ENCODE measurements around the gene SEMA3G.
A peak's percentile ranks its signal among the peaks of the same experiment; 100 is the strongest.

The SEMA3G gene

GRCh38 chr3:52441091-52441771, 3.7 kb downstream of the SEMA3G start:
- Histone ChIP-seq H3K9ac (ENCODE audit: low read depth, low read length) (no peak overlapping the region), H3K4me2 (ENCODE audit: low read length) (no peak overlapping the region), H3K36me3 (ENCODE audit: insufficient read depth, low read length) (no peaks in the 10 kb centered on the region), H3K4me1 (ENCODE audit: control insufficient read depth, insufficient read depth, low read length) (peaks cover 8% of the 10 kb centered on the region), H3K4me3 (ENCODE audit: low read length) (no peak overlapping the region), H3K9me3 (replicated peaks; ENCODE audit: low read length) (no peaks in the 10 kb centered on the region), H3K27me3 (ENCODE audit: control insufficient read depth, insufficient read depth, low read length) (no peaks in the 10 kb centered on the region)

GRCh38 chr3:52440671-52441070, 4.2 kb downstream of the SEMA3G start:
- Histone ChIP-seq H3K36me3 (ENCODE audit: insufficient read depth, low read length) (no peaks in the 10 kb centered on the region), H3K4me3 (ENCODE audit: low read length) (no peak overlapping the region), H3K9me3 (replicated peaks; ENCODE audit: low read length) (no peaks in the 10 kb centered on the region), H3K4me1 (ENCODE audit: control insufficient read depth, insufficient read depth, low read length) (peaks cover 8% of the 10 kb centered on the region), H3K9ac (ENCODE audit: low read depth, low read length) (no peak overlapping the region), H3K27me3 (ENCODE audit: control insufficient read depth, insufficient read depth, low read length) (peaks cover under 1% of the 10 kb centered on the region), H3K4me2 (ENCODE audit: low read length) (no peak overlapping the region)

- Histone ChIP-seq H3K36me3 (ENCODE audit: insufficient read depth, low read length) (no peaks in the 10 kb centered on the region), H3K27me3 (ENCODE audit: control insufficient read depth, insufficient read depth, low read length) (peaks cover 4% of the 10 kb centered on the region), H3K4me3 (ENCODE audit: low read length) (no peak overlapping the region), H3K4me1 (ENCODE audit: control insufficient read depth, insufficient read depth, low read length) (peaks cover 8% of the 10 kb centered on the region), H3K9me3 (replicated peaks; ENCODE audit: low read length) (no peaks in the 10 kb centered on the region), H3K9ac (ENCODE audit: low read depth, low read length) (no peak overlapping the region), H3K4me2 (ENCODE audit: low read length) (no peak overlapping the region)
Observed at GRCh38 chr3:52440249-52440551, 4.7 kb downstream of the SEMA3G start.

DNA sequence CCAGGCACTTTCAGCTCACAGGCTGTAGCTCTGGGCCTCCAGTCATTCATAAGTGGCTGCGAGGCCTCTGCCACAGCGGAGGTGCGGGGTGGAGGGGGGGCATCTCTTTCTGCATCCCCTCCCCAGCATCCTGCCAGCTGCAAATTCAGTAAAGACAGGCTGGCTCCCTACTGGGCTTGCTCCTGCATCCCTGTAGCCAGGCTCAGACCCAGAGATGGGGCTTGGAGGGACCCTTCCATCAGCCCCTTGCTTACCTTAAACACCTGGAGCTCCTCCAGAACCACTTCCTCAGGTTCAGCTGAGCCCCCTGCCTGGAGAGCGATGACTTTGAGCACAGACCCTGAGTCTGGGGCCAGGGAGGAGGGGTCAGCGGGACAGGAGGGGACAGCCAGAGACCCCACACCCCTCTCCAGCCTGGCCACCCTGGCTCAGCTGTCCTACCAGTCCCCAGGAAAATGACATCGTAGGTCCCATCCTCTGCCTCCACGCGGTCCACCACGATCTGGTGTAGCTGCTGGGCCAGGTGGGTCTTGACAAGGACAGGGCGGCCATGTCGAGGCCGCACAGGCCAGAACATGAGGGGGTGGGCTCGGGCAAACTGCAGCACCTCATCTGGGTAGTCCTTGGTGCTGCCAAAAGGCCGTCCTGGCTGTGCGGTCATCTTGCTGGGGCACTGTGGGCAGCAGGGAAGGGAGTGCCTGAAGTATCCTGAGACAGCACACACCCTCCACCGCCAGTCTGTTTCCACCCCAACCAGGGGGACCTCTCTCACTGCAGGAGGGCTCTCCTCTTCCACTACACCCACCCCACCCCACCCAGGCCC, 5.3 kb downstream of the SEMA3G start:
- no peaks in the 10 kb centered on the region for H3K36me3 ChIP-seq (ENCODE audit: insufficient read depth, low read length)
- no peak overlapping the region for H3K9ac ChIP-seq (ENCODE audit: low read depth, low read length)
- H3K4me2 ChIP-seq (ENCODE audit: low read length) = no peak overlapping the region
- H3K4me3 ChIP-seq (ENCODE audit: low read length) = no peak overlapping the region
- H3K9me3 ChIP-seq (replicated peaks; ENCODE audit: low read length) = no peaks in the 10 kb centered on the region
- peaks cover 9% of the 10 kb centered on the region for H3K27me3 ChIP-seq (ENCODE audit: control insufficient read depth, insufficient read depth, low read length)
- H3K4me1 ChIP-seq (ENCODE audit: control insufficient read depth, insufficient read depth, low read length) = peaks cover 8% of the 10 kb centered on the region

DNA sequence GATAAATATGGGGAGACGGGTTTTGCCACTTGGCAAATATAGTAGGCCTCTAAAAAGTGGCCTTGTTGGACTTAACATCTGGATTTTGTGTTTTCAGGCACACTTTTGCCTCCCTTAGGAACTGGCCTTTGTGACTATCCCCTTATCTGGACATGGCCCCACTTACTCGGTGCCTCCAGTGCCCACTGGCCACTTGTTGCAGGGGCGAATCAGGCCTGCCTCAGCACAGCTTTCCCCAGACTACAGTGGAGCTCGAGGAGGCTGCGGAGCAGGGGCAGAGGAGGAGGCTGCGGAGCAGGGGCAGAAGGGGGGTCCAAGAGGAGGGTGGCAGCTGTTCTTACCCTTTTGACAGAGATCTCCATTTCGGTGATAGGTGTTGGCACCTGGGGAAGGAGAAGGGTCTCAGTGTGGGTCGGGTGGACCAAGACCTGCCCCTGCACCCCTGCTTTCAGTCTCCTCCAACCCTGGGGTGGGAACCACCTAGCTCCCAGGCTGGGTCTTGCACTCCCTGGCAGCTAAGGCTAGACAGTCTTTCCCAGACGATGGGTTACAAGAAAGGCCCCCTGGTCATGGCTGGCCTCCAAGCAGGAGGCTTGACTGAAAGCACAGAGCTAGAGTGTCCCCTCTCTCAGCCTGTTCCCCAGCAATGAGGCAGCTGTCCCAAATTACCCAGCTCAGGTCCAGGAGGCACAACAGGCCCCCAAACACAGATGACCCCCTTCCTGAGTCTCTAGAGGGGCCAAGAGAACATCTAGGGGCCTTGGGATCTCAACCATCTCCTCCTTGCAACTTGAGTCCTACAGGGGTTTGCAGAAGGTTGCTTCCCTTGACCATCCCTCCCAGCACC, 6.1 kb downstream of the SEMA3G start:
- Histone ChIP-seq H3K4me3 (ENCODE audit: low read length) (no peak overlapping the region), H3K4me2 (ENCODE audit: low read length) (no peak overlapping the region), H3K9me3 (replicated peaks; ENCODE audit: low read length) (no peaks in the 10 kb centered on the region), H3K27me3 (ENCODE audit: control insufficient read depth, insufficient read depth, low read length) (peaks cover 16% of the 10 kb centered on the region), H3K4me1 (ENCODE audit: control insufficient read depth, insufficient read depth, low read length) (peaks cover 8% of the 10 kb centered on the region), H3K36me3 (ENCODE audit: insufficient read depth, low read length) (no peaks in the 10 kb centered on the region), H3K9ac (ENCODE audit: low read depth, low read length) (no peak overlapping the region)

GRCh38 chr3:52438104-52438376, 6.9 kb downstream of the SEMA3G start:
- Histone ChIP-seq H3K4me3 (ENCODE audit: low read length) (no peak overlapping the region), H3K9ac (ENCODE audit: low read depth, low read length) (no peak overlapping the region), H3K36me3 (ENCODE audit: insufficient read depth, low read length) (no peaks in the 10 kb centered on the region), H3K9me3 (replicated peaks; ENCODE audit: low read length) (no peaks in the 10 kb centered on the region), H3K4me1 (ENCODE audit: control insufficient read depth, insufficient read depth, low read length) (peaks cover 8% of the 10 kb centered on the region), H3K27me3 (ENCODE audit: control insufficient read depth, insufficient read depth, low read length) (peaks cover 23% of the 10 kb centered on the region), H3K4me2 (ENCODE audit: low read length) (no peak overlapping the region)

GRCh38 chr3:52437326-52438103, 7.4 kb downstream of the SEMA3G start:
- Histone ChIP-seq H3K36me3 (ENCODE audit: insufficient read depth, low read length) (no peaks in the 10 kb centered on the region), H3K9ac (ENCODE audit: low read depth, low read length) (no peak overlapping the region), H3K4me3 (ENCODE audit: low read length) (no peak overlapping the region), H3K4me1 (ENCODE audit: control insufficient read depth, insufficient read depth, low read length) (peaks cover 8% of the 10 kb centered on the region), H3K9me3 (replicated peaks; ENCODE audit: low read length) (no peaks in the 10 kb centered on the region), H3K4me2 (ENCODE audit: low read length) (no peak overlapping the region), H3K27me3 (ENCODE audit: control insufficient read depth, insufficient read depth, low read length) (peaks cover 23% of the 10 kb centered on the region)

- Histone ChIP-seq H3K27me3 (ENCODE audit: control insufficient read depth, insufficient read depth, low read length) (peaks cover 23% of the 10 kb centered on the region), H3K9me3 (replicated peaks; ENCODE audit: low read length) (no peaks in the 10 kb centered on the region), H3K4me2 (ENCODE audit: low read length) (peak overlapping the region; percentile 1), H3K9ac (ENCODE audit: low read depth, low read length) (no peak overlapping the region), H3K4me3 (ENCODE audit: low read length) (no peak overlapping the region), H3K36me3 (ENCODE audit: insufficient read depth, low read length) (no peaks in the 10 kb centered on the region), H3K4me1 (ENCODE audit: control insufficient read depth, insufficient read depth, low read length) (peaks cover 8% of the 10 kb centered on the region)
Observed at GRCh38 chr3:52436500-52437149, 8.3 kb downstream of the SEMA3G start.

DNA sequence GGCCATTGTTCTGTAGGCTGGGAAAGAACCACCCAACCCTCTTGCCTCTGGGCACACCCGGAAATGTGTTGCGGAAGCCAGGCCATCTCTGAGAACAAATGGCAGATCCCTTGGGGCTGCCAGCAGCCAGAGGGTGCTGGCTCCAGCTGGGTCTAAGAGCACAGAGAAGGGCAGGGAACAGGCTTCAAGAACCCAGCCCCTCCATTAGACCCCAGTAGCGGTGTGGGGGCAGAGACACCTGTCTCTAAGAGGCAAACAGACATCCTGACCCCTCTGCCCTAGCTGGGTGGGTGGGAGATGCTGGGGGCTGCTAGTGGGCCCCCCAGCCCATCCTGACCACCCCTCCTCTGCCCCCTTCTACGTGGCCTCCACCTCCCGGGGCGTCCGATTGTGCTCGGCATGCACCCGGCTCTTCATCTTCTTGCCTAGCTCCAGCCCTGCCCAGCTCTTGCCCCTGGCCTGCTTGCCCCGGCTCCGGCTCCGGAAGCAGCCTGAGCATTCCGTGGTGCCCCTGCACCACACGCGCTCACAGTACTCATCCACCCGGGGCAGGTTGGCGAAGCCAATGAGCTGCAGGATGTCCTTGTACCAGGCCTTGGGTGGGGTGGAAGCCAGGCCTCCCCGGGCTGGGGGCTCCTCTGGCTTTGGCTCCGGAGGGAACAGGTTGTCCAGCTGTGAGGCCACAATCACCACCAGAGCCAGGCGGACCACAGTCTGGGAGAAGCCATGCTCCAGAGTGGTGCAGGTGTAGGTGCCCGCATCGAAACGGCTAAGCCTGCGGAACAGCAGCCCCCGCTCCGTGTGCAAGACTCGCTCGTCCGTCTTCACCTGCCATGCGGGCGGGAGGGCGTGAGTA, 9.4 kb downstream of the SEMA3G start:
- no peaks in the 10 kb centered on the region for H3K9me3 ChIP-seq (replicated peaks; ENCODE audit: low read length)
- H3K4me3 ChIP-seq (ENCODE audit: low read length) = no peak overlapping the region
- no peaks in the 10 kb centered on the region for H3K36me3 ChIP-seq (ENCODE audit: insufficient read depth, low read length)
- H3K4me2 ChIP-seq (ENCODE audit: low read length) = no peak overlapping the region
- no peak overlapping the region for H3K9ac ChIP-seq (ENCODE audit: low read depth, low read length)
- peaks cover 23% of the 10 kb centered on the region for H3K27me3 ChIP-seq (ENCODE audit: control insufficient read depth, insufficient read depth, low read length)
- H3K4me1 ChIP-seq (ENCODE audit: control insufficient read depth, insufficient read depth, low read length) = peaks cover 8% of the 10 kb centered on the region

- H3K27me3 ChIP-seq (ENCODE audit: control insufficient read depth, insufficient read depth, low read length) = peaks cover 23% of the 10 kb centered on the region
- peaks cover 8% of the 10 kb centered on the region for H3K4me1 ChIP-seq (ENCODE audit: control insufficient read depth, insufficient read depth, low read length)
- no peak overlapping the region for H3K4me3 ChIP-seq (ENCODE audit: low read length)
- no peak overlapping the region for H3K9ac ChIP-seq (ENCODE audit: low read depth, low read length)
- no peaks in the 10 kb centered on the region for H3K9me3 ChIP-seq (replicated peaks; ENCODE audit: low read length)
- H3K4me2 ChIP-seq (ENCODE audit: low read length) = no peak overlapping the region
- H3K36me3 ChIP-seq (ENCODE audit: insufficient read depth, low read length) = no peaks in the 10 kb centered on the region
Observed at GRCh38 chr3:52434491-52435115, 10.3 kb downstream of the SEMA3G start.

Measured in skeletal muscle satellite cell (primary cell).